ENCODE data around the gene RBP2.

RBP2 gene

DNA sequence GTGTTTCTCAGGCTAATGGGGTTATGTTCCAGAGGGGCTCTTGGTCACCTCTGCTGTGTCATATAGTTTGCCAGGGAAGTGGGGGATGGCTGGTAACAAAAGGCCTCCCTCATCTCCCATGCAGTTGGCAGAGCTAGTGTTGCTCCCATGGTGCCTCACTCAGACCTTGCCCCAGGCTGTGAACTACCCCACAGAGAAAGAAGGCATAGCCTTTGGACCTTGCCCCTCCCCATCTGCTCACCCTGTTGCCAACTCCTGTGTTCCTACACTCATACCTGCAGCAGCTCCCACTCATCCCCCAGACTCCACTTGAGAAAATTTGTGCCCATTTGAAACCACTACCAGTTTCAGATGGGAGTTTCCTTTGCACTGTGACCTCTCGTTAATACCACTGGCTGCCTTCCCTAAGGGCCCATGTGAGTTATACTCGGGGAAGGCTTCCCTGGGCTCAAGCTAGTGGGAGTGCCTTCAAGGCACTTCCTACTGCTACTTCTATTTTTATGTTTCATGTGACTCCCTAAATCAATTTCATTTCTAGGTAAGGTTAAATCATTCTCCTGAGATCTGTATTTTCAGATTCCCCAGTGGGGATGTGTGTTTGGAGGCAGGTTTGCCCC lies 61.6 kb downstream of the RBP2 start:
- TF ChIP-seq NFIC (IDR thresholded peaks at IDR 0.05) = no peak
- TF ChIP-seq ZBTB7A (IDR thresholded peaks at IDR 0.05; ENCODE audit: low read depth) = no peak
- no peak for TF ChIP-seq CEBPB (IDR thresholded peaks at IDR 0.05)
- no peak for TF ChIP-seq CREB1 (IDR thresholded peaks at IDR 0.05; ENCODE audit: low read depth)
- TF ChIP-seq TAF1 (IDR thresholded peaks at IDR 0.05; ENCODE audit: low read depth) = no peak
- no peak for TF ChIP-seq TCF12 (IDR thresholded peaks at IDR 0.05; ENCODE audit: low read depth)
- no peak for TF ChIP-seq TEAD4 (IDR thresholded peaks at IDR 0.05)
- TF ChIP-seq, protein P1, sequence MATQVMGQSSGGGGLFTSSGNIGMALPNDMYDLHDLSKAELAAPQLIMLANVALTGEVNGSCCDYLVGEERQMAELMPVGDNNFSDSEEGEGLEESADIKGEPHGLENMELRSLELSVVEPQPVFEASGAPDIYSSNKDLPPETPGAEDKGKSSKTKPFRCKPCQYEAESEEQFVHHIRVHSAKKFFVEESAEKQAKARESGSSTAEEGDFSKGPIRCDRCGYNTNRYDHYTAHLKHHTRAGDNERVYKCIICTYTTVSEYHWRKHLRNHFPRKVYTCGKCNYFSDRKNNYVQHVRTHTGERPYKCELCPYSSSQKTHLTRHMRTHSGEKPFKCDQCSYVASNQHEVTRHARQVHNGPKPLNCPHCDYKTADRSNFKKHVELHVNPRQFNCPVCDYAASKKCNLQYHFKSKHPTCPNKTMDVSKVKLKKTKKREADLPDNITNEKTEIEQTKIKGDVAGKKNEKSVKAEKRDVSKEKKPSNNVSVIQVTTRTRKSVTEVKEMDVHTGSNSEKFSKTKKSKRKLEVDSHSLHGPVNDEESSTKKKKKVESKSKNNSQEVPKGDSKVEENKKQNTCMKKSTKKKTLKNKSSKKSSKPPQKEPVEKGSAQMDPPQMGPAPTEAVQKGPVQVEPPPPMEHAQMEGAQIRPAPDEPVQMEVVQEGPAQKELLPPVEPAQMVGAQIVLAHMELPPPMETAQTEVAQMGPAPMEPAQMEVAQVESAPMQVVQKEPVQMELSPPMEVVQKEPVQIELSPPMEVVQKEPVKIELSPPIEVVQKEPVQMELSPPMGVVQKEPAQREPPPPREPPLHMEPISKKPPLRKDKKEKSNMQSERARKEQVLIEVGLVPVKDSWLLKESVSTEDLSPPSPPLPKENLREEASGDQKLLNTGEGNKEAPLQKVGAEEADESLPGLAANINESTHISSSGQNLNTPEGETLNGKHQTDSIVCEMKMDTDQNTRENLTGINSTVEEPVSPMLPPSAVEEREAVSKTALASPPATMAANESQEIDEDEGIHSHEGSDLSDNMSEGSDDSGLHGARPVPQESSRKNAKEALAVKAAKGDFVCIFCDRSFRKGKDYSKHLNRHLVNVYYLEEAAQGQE (IDR thresholded peaks at IDR 0.05; ENCODE audit: low read depth) = no peak
- TF ChIP-seq, protein P2, sequence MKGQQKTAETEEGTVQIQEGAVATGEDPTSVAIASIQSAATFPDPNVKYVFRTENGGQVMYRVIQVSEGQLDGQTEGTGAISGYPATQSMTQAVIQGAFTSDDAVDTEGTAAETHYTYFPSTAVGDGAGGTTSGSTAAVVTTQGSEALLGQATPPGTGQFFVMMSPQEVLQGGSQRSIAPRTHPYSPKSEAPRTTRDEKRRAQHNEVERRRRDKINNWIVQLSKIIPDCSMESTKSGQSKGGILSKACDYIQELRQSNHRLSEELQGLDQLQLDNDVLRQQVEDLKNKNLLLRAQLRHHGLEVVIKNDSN (IDR thresholded peaks at IDR 0.05) = no peak
- TF ChIP-seq, protein P3, sequence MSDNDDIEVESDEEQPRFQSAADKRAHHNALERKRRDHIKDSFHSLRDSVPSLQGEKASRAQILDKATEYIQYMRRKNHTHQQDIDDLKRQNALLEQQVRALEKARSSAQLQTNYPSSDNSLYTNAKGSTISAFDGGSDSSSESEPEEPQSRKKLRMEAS (IDR thresholded peaks at IDR 0.05) = no peak
- TF ChIP-seq EGR1 (IDR thresholded peaks at IDR 0.05) = no peak
- no peak for TF ChIP-seq EP300 (IDR thresholded peaks at IDR 0.05; ENCODE audit: borderline replicate concordance)
- no peak for TF ChIP-seq RAD21 (IDR thresholded peaks at IDR 0.05; ENCODE audit: low read depth)
- TF ChIP-seq YY1 (IDR thresholded peaks at IDR 0.05; ENCODE audit: low read depth) = no peak
- TF ChIP-seq FOXM1 (IDR thresholded peaks at IDR 0.05; ENCODE audit: borderline replicate concordance, low read depth) = no peak

All from Ishikawa (cell line).